ENCODE results near the gene AUTS2. TPM values are rescaled to one million over a fixed set of nuclear protein-coding genes. Genes with fewer than 3 reads are reported as not detected.

Gene AUTS2
- total RNA-seq, 2 experiments from 2014 or later, result 16.9 to 17.7 TPM

DNA sequence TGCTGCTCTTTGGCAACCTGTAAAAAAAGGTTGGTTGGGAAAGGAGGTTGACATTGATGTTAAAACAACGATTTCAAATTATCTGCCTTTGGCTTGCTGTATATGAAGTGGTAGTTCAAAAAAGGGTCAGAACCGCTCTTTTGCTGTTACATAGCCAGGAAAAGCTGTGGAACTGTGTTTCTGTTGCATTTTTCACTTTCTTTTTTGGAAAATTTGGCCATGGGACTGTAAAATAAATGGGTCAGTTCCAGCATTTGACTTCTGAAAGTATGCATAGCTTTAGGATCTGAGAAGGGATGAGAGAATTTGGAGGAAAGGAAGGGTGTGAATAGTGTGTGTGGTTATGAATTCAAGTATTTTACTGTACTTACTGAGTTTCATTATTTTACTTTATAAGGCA lies 7.3 kb downstream of the AUTS2 start:
- Mint-ChIP-seq H3K27me3 (peaks cover 2% of the 10 kb centered on the region), H3K4me3 (no peak overlapping the region), H3K9me3 (no peaks in the 10 kb centered on the region), H3K4me1 (no peaks in the 10 kb centered on the region), H3K27ac (no peak overlapping the region), H3K36me3 (ENCODE audit: low read depth) (no peaks in the 10 kb centered on the region)
- POLR2A ChIA-PET, result no interaction called here
- CTCF ChIA-PET, result no interaction called here
- DNase-seq, result no peak

DNA sequence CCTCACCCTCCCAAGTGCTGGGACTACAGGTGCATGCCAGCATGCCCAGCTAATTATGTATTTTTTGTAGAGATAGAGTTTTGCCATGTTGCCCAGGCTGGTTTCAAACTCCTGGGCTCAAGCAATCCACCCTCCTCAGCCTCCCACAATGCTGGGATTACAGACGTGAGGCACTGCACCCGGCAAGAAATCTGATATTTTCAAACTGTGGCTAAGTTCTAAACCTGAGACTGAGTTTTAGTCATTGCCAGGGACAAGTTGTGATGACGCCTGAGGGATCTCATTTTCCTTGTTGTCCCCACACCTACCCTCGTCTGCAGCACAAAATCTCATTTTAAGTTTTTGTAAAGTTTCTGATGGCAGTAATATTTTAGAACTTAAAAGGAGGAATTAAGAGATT lies 9.8 kb downstream of the AUTS2 start:
- Mint-ChIP-seq H3K9me3 (no peaks in the 10 kb centered on the region), H3K27me3 (peaks cover 2% of the 10 kb centered on the region), H3K4me1 (no peaks in the 10 kb centered on the region), H3K27ac (no peak overlapping the region), H3K4me3 (no peak overlapping the region), H3K36me3 (ENCODE audit: low read depth) (no peaks in the 10 kb centered on the region)
- DNase-seq, result no peak
- CTCF ChIA-PET, result no interaction called here
- POLR2A ChIA-PET, result no interaction called here

DNA sequence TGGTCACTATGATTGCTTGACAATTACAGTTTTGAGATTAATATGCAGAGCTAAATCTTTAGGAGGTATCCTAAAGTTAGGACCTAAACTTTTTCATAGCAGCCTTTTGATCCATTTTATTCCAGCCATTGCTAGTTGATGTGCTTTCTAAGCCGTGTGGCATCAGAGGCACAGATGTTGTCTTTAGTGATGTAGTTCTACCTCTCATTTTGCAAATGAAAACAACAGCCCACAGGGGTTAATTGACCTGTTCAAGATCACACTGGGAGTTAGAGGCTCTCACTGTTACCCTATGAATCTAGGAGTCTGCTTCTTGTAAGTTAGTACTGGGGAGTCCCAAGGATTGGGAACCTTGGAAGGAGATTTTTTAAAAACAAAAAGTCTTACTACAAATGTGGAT lies 10.6 kb downstream of the AUTS2 start:
- H3K36me3 Mint-ChIP-seq (ENCODE audit: low read depth), result no peaks in the 10 kb centered on the region
- ChIA-PET POLR2A (no interaction called here), CTCF (no interaction called here)
- H3K9me3 Mint-ChIP-seq, result no peaks in the 10 kb centered on the region
- H3K27ac Mint-ChIP-seq, result no peak overlapping the region
- H3K4me1 Mint-ChIP-seq, result no peaks in the 10 kb centered on the region
- no peak for DNase-seq
- peaks cover 2% of the 10 kb centered on the region for H3K27me3 Mint-ChIP-seq
- H3K4me3 Mint-ChIP-seq, result no peak overlapping the region

DNA sequence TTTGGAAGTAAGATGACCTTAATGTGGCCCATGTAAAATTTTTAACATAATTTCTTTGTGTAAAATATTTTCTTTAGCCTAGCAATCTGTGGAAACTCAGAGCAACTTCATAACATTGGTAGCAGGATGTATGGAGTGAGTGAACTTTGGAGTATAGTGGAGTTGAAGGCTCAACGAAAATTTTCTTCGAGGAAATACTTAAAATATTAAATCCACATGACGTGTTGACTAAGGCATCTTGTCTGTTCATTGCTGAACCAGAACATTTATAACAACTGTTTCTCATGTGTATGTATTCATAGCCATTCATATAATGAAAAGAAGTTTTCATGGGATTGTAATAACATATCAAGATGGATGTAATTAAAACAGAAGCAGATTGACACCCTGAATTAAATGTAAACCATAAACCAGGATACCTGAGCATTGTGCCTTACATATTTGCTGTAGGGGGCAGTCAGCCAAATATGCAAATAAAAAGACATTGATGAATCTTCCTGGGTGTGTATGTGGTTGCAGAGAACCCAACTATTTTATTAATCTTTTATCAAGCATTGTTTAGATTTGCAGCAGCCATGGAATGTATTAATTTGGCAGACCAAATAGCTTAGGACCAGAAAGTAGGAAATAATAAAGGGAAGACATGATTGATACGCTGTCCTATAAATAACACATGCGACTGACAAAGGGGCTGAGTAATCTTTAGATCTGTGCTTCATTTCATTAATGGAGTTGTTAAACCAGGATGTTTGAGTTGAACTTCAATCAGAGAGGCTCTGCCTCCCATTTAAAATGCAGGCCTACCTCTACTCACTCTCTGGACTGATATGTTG lies 11.5 kb downstream of the AUTS2 start:
- Mint-ChIP-seq H3K9me3 (no peaks in the 10 kb centered on the region), H3K4me1 (no peaks in the 10 kb centered on the region), H3K27ac (no peak overlapping the region), H3K4me3 (no peak overlapping the region), H3K27me3 (peaks cover 2% of the 10 kb centered on the region), H3K36me3 (ENCODE audit: low read depth) (no peaks in the 10 kb centered on the region)
- POLR2A ChIA-PET, result no interaction called here
- DNase-seq, result no peak
- CTCF ChIA-PET, result no interaction called here

DNA sequence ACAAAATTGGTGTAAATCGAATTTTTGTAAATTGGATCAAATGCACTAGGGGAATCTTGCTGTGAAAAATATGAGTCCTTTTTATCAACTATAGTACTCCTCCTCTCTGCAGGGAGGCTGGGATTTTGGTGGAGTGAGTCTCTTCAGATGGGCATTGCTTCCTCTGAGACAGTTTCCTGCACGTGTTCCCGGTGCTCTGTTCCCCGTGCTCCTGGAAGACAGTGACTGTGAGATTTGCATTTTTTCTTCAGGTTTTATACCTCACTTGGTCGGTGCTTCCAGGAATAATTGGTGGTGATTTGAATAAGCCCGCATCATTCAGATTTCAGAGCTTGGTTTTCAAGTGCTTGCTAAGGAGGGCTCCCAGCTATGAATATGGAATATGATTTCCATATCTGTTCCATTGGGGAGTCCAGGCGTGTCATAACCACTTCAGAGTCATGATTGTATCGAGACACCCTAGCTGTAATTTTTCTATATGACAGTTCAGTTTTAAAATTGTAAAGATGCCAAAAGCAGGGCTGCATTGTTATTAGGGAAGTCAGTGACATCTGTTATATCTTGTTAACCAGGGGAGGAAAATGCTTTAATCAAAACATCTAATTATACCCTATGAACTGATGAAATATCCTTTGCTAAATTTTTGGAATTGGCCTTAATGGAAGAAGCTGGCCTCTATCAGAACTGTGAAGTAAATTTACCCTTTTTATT lies 12.3 kb downstream of the AUTS2 start:
- no peaks in the 10 kb centered on the region for H3K36me3 Mint-ChIP-seq (ENCODE audit: low read depth)
- H3K27me3 Mint-ChIP-seq, result peaks cover 2% of the 10 kb centered on the region
- CTCF ChIA-PET, result no interaction called here
- POLR2A ChIA-PET, result no interaction called here
- H3K9me3 Mint-ChIP-seq, result no peaks in the 10 kb centered on the region
- no peak overlapping the region for H3K4me3 Mint-ChIP-seq
- no peaks in the 10 kb centered on the region for H3K4me1 Mint-ChIP-seq
- H3K27ac Mint-ChIP-seq, result no peak overlapping the region
- no peak for DNase-seq

DNA sequence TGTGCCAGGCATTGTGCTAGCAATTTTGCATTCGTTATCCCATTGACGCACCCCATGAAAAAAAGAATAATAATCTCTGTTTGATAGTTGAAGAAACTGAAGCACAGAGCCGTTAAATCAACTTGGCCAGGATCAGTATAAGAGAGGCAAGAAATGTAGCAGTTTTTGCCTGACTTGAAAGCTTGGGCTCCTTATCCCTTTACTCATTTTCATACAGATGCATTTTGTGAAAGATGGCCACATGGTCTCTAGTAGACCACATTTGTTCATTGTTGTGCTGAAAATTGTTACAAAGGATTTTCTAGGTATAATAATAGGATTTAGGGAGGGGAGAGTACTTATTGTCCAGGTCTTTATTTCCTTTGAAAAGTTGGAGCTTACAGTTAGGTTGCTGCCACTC lies 14.7 kb downstream of the AUTS2 start:
- H3K4me1 Mint-ChIP-seq, result no peaks in the 10 kb centered on the region
- H3K27me3 Mint-ChIP-seq, result peaks cover 2% of the 10 kb centered on the region
- POLR2A ChIA-PET, result no interaction called here
- no peaks in the 10 kb centered on the region for H3K9me3 Mint-ChIP-seq
- no peak overlapping the region for H3K4me3 Mint-ChIP-seq
- H3K36me3 Mint-ChIP-seq (ENCODE audit: low read depth), result no peaks in the 10 kb centered on the region
- CTCF ChIA-PET, result no interaction called here
- no peak for DNase-seq
- H3K27ac Mint-ChIP-seq, result no peak overlapping the region

DNA sequence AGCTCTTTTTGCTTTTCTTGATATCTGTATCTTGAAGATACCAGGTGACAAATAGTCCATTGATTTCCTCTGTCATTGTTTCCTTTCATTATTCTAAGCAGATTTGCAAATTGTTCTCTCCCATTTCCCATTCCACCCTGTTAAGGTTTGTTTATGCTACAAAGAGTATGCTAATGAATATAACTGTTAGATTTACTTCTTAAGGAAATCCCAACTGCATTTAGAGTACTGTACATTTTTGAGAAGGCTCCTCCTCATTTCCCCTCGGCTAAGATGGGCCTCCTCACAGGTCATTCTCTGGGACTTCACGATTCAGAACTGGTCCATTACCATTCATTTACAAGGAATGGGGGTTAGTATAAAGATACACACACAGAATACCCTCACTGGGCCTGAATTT lies 15.6 kb downstream of the AUTS2 start:
- H3K4me3 Mint-ChIP-seq, result no peak overlapping the region
- no peaks in the 10 kb centered on the region for H3K36me3 Mint-ChIP-seq (ENCODE audit: low read depth)
- POLR2A ChIA-PET, result no interaction called here

DNA sequence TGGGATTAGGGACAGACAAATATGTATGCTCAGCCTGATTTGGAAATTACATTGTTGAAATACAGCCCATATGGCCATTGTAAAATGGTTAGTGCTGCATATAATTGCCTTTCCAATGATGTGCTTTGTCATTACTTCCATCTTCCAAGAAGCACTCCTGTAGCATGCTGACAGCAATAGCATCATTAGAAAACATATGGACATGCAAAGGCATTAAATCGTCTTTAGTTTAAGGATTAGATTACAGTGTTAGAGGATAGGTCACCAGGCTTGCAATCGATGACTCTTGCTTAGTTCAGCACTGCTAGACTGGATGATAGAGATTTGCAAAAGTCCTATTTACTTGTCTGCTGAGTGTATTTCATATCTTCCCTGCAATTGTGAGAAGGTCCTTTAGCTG lies 17.4 kb downstream of the AUTS2 start:
- H3K9me3 Mint-ChIP-seq, result no peaks in the 10 kb centered on the region
- POLR2A ChIA-PET, result no interaction called here

More for the DNA sequence above, 15.6 kb downstream of the AUTS2 start:
- peaks cover 2% of the 10 kb centered on the region for H3K27me3 Mint-ChIP-seq
- H3K27ac Mint-ChIP-seq, result no peak overlapping the region
- CTCF ChIA-PET, result no interaction called here
- no peak for DNase-seq
- no peaks in the 10 kb centered on the region for H3K4me1 Mint-ChIP-seq
- H3K9me3 Mint-ChIP-seq, result no peaks in the 10 kb centered on the region

DNA sequence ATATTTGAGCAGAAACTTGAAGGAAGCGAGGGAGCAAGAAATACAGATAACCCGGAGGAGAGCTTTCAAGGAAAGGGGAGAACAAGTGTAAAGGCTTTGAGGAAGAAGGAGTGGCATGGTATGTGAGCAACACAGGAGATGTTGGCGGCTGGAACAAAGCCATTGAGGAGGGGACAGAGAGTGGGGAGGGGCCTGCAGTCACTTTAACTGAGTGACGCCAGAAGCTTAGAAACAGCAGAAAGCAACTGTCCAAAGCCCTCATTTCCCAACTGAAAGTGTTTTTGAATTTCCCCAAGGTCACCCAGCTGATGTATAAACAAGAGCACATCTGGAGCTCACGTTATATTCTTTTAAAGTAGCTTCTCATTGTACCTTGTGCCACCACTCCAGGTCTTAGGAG lies 19.1 kb downstream of the AUTS2 start:
- no peak overlapping the region for H3K4me3 Mint-ChIP-seq
- H3K27ac Mint-ChIP-seq, result no peak overlapping the region
- ChIA-PET CTCF (no interaction called here), POLR2A (no interaction called here)
- H3K36me3 Mint-ChIP-seq (ENCODE audit: low read depth), result no peaks in the 10 kb centered on the region
- no peaks in the 10 kb centered on the region for H3K4me1 Mint-ChIP-seq
- H3K27me3 Mint-ChIP-seq, result no peaks in the 10 kb centered on the region
- DNase-seq, result no peak
- no peaks in the 10 kb centered on the region for H3K9me3 Mint-ChIP-seq

More for the DNA sequence above, 17.4 kb downstream of the AUTS2 start:
- no peak overlapping the region for H3K4me3 Mint-ChIP-seq
- no peak for DNase-seq
- no peaks in the 10 kb centered on the region for H3K27me3 Mint-ChIP-seq
- CTCF ChIA-PET, result no interaction called here
- H3K36me3 Mint-ChIP-seq (ENCODE audit: low read depth), result no peaks in the 10 kb centered on the region
- no peaks in the 10 kb centered on the region for H3K4me1 Mint-ChIP-seq
- no peak overlapping the region for H3K27ac Mint-ChIP-seq

DNA sequence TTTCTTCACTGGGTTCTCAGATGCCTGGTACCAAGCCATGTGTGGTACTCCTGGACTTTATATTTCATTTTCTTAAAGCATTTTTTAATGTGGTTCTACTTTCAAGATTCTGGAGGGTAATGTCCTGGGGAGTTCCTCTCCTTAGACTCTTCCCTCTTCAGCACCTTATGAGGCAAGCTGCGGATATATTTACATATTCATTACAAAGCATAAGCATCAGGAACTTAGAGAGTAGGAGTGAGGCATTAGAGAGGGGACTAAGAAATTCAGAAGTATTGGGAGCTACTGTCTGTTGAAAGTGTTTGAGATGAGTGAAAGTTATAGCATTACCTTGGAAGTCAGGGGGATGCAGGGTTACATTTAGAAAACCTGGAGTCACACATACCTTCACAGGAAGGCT lies 20.8 kb downstream of the AUTS2 start:
- Mint-ChIP-seq H3K27me3 (no peaks in the 10 kb centered on the region), H3K4me1 (no peaks in the 10 kb centered on the region), H3K4me3 (no peak overlapping the region), H3K36me3 (ENCODE audit: low read depth) (no peaks in the 10 kb centered on the region), H3K27ac (no peak overlapping the region), H3K9me3 (no peaks in the 10 kb centered on the region)
- no peak for DNase-seq
- POLR2A ChIA-PET, result no interaction called here
- CTCF ChIA-PET, result no interaction called here

DNA sequence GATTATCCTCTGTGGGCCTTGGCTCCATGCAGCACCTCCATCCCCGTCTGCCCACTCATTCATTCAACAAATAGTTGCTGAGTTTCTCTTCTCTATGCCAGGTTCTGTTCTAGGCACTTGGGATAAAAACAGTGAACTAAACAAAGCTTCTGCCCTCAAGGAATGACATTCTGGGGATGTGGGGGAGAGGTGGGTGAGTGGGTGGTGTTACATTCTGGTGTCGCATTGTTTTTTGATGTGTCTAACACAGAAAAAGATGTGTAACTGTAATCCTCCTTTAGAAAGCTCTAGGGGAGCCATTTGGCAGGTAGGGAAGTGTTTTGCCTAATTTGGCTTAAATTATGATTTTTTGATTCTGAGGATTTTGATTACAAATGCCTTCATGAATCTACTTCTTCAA lies 21.4 kb downstream of the AUTS2 start:
- Mint-ChIP-seq H3K36me3 (ENCODE audit: low read depth) (no peaks in the 10 kb centered on the region), H3K4me1 (no peaks in the 10 kb centered on the region), H3K27ac (no peak overlapping the region), H3K4me3 (no peak overlapping the region), H3K27me3 (no peaks in the 10 kb centered on the region), H3K9me3 (no peaks in the 10 kb centered on the region)
- CTCF ChIA-PET, result no interaction called here
- POLR2A ChIA-PET, result no interaction called here
- DNase-seq, result no peak

DNA sequence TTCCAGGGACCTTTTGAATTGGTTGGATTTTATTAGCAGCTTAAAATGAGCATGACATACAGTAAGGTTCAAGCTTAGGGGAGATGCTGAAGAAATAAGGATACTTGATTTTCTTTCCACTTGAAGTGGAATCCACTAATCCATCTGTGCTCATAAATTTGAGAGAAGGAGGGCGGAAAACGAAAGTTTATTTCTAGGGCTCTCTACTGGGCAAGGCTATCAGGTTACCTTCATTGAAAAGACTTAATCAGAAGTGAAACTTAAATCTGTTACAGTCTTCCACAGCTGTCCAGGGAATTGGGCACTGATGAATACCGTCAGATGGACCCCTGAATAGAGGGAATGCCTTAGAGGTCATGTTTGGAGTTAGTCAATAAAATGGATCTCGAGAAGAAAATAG lies 21.8 kb downstream of the AUTS2 start:
- H3K27me3 Mint-ChIP-seq, result no peaks in the 10 kb centered on the region
- CTCF ChIA-PET, result no interaction called here
- DNase-seq, result no peak
- POLR2A ChIA-PET, result no interaction called here
- H3K9me3 Mint-ChIP-seq, result no peaks in the 10 kb centered on the region
- no peaks in the 10 kb centered on the region for H3K4me1 Mint-ChIP-seq
- H3K36me3 Mint-ChIP-seq (ENCODE audit: low read depth), result no peaks in the 10 kb centered on the region
- H3K4me3 Mint-ChIP-seq, result no peak overlapping the region
- H3K27ac Mint-ChIP-seq, result no peak overlapping the region

DNA sequence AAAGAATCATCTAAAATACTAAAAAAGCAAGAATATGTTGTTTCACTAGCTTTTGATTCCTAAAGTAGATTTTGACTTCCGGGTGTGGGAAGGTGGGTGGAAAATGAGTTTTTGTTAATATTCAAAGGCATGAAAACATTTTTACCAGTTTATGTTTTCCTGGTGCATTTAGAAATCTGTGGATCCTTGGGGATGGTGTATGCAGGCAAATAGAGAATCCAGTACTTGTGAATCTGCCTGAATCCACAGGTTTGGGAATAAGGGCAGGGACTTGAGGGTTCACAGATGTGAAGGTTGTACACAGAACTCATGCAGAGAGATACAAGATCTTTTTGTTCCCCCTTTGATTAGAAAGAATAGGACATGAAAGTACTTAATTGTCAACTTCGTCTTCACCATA lies 22.4 kb downstream of the AUTS2 start:
- Mint-ChIP-seq H3K4me3 (no peak overlapping the region), H3K36me3 (ENCODE audit: low read depth) (no peaks in the 10 kb centered on the region), H3K9me3 (no peaks in the 10 kb centered on the region), H3K27me3 (no peaks in the 10 kb centered on the region), H3K4me1 (no peaks in the 10 kb centered on the region), H3K27ac (no peak overlapping the region)
- POLR2A ChIA-PET, result no interaction called here
- no peak for DNase-seq
- CTCF ChIA-PET, result no interaction called here
